H1 (cell line): ENCODE results near the gene MX1. TPM values are rescaled to one million over a fixed set of nuclear protein-coding genes. Genes with fewer than 3 reads are reported as not detected.

Experiments
- CTCF ChIA-PET: fragments of 300-600 bp; sonication (Branson Sonifier 250); formaldehyde crosslinking; loops from one replicate; lab custom pipeline; 2021; ENCODE audit not compliant: partially characterized antibody; lab: Charles Lee
- POLR2A ChIA-PET: fragments of 300-600 bp; sonication (Branson Sonifier 250); formaldehyde crosslinking; loops from one replicate; lab custom pipeline; 2021; ENCODE audit warnings: inconsistent platforms; ENCODE audit not compliant: partially characterized antibody; lab: Charles Lee
- DNase-seq, 2 experiments: peaks; one replicate each; pipeline versions ENCODE4 v3.0.0 to v3.0.0-alpha.2; 2010 to 2022; ENCODE audit warnings: low spot score in 2 of 2, low read depth in 1 of 2, mixed read lengths in 1 of 2
- FAIRE-seq: peaks from 2 replicates; lab custom pipeline; 2011; peaks lifted over from hg19 to GRCh38; lab: Jason Lieb, UNC
- H2AFZ ChIP-seq: 2 replicates; pipeline ENCODE4 v1.8.1; 2012; ENCODE audit warnings: low read length, inconsistent platforms
- H2AK5ac ChIP-seq: 2 replicates; pipeline ENCODE4 v1.6.1; 2013; ENCODE audit warnings: low read depth, low read length
- H2BK120ac ChIP-seq: replicated peaks from 2 replicates; pipeline ENCODE3; 2013; ENCODE audit warnings: low read depth, low read length, inconsistent platforms
- H2BK12ac ChIP-seq: 2 replicates; pipeline ENCODE4 v1.6.1; 2013; ENCODE audit warnings: low read depth, low read length
- H2BK15ac ChIP-seq: 2 replicates; pipeline ENCODE4 v1.6.1; 2013; ENCODE audit warnings: low read length
- H2BK20ac ChIP-seq: 2 replicates; pipeline ENCODE4 v1.6.1; 2013; ENCODE audit warnings: low read length
- H2BK5ac ChIP-seq: 2 replicates; pipeline ENCODE4 v1.6.1; 2013; ENCODE audit warnings: low read depth, low read length
- H3K14ac ChIP-seq: 2 replicates; pipeline ENCODE4 v1.6.1; 2013; ENCODE audit warnings: inconsistent platforms; ENCODE audit not compliant: insufficient read length
- H3K18ac ChIP-seq: 2 replicates; pipeline ENCODE4 v1.6.1; 2013; ENCODE audit warnings: low read length; ENCODE audit errors: extremely low read depth
- H3K23ac ChIP-seq: 2 replicates; pipeline ENCODE4 v1.6.1; 2013; ENCODE audit warnings: inconsistent platforms; ENCODE audit not compliant: insufficient read length
- H3K23me2 ChIP-seq: 2 replicates; pipeline ENCODE4 v1.6.1; 2013; ENCODE audit warnings: low read depth, low read length
- H3K27ac ChIP-seq: 2 replicates; pipeline ENCODE4 v1.6.1; 2011; ENCODE audit warnings: low read depth, low read length, inconsistent platforms
- H3K27me3 ChIP-seq, 4 experiments: replicated peaks in 1 of 4; 1 replicate in 1 of 4; 2 replicates in 3 of 4; pipeline versions ENCODE4 v1.6.1 to v1.8.1; 2011 to 2013; ENCODE audit warnings: low read length in 3 of 4, mild to moderate bottlenecking in 3 of 4, inconsistent platforms in 2 of 4, mixed read lengths in 2 of 4, moderate library complexity in 1 of 4; ENCODE audit not compliant: control insufficient read depth in 3 of 4, insufficient read depth in 3 of 4; ENCODE audit errors: extremely low read depth in 1 of 4
- H3K36me3 ChIP-seq, 4 experiments: 2 replicates each; pipeline versions ENCODE4 v1.6.1 to v1.8.1; 2011 to 2013; ENCODE audit warnings: mild to moderate bottlenecking in 4 of 4, low read length in 3 of 4, moderate library complexity in 2 of 4, control low read depth in 1 of 4, inconsistent platforms in 1 of 4; ENCODE audit not compliant: insufficient read depth in 4 of 4, control insufficient read depth in 2 of 4
- H3K4ac ChIP-seq: replicated peaks from 2 replicates; pipeline ENCODE3; 2013; ENCODE audit warnings: low read length, low read depth, mixed read lengths, inconsistent platforms; ENCODE audit not compliant: insufficient read length
- H3K4me1 ChIP-seq, 4 experiments: replicated peaks in 1 of 4; 1 replicate in 1 of 4; 2 replicates in 3 of 4; pipeline versions ENCODE4 v1.6.1 to v1.8.1; 2011 to 2013; ENCODE audit warnings: low read length in 3 of 4, inconsistent platforms in 2 of 4, mixed read lengths in 1 of 4; ENCODE audit not compliant: insufficient read depth in 4 of 4, control insufficient read depth in 3 of 4
- H3K4me2 ChIP-seq, 2 experiments: 2 replicates each; pipeline versions ENCODE4 v1.6.1 to v1.8.1; 2011 to 2013; ENCODE audit warnings: low read depth in 2 of 2, low read length in 2 of 2, control low read depth in 1 of 2, inconsistent platforms in 1 of 2, mild to moderate bottlenecking in 1 of 2; ENCODE audit not compliant: insufficient read depth in 1 of 2
- H3K4me3 ChIP-seq, 4 experiments: fragments of 200-600, 300-600 bp in 1 of 4; sonication (generic), shearing (Covaris generic), sonication (Bioruptor Twin) in 1 of 4; 2 replicates each; pipeline versions ENCODE4 v1.5.1 to v1.8.1; 2011 to 2016; ENCODE audit warnings: low read length in 4 of 4, low read depth in 3 of 4, control low read depth in 2 of 4, inconsistent platforms in 2 of 4, mild to moderate bottlenecking in 2 of 4, mixed read lengths in 1 of 4, moderate library complexity in 1 of 4; ENCODE audit not compliant: insufficient read depth in 2 of 4; ENCODE audit errors: extremely low read depth in 1 of 4
- H3K56ac ChIP-seq: replicated peaks from 2 replicates; pipeline ENCODE3; 2013; ENCODE audit warnings: low read depth, mild to moderate bottlenecking, mixed read lengths, low read length, inconsistent platforms; ENCODE audit not compliant: insufficient read length
- H3K79me1 ChIP-seq: 2 replicates; pipeline ENCODE4 v1.6.1; 2013; ENCODE audit warnings: low read depth, low read length, control low read depth
- H3K79me2 ChIP-seq, 2 experiments: 2 replicates each; pipeline versions ENCODE4 v1.6.1 to v1.8.1; 2012 to 2013; ENCODE audit warnings: low read length in 2 of 2, mild to moderate bottlenecking in 2 of 2, inconsistent platforms in 1 of 2; ENCODE audit not compliant: insufficient read depth in 2 of 2, control insufficient read depth in 1 of 2
- H3K9ac ChIP-seq, 4 experiments: replicated peaks in 1 of 4; 1 replicate in 1 of 4; 2 replicates in 3 of 4; pipeline versions ENCODE4 v1.6.1 to v1.8.1; 2011 to 2013; ENCODE audit warnings: low read depth in 3 of 4, low read length in 3 of 4, control low read depth in 2 of 4, mild to moderate bottlenecking in 2 of 4, moderate library complexity in 2 of 4, inconsistent platforms in 1 of 4; ENCODE audit errors: extremely low read depth in 1 of 4
- H3K9me3 ChIP-seq, 2 experiments: 2 replicates each; pipeline versions ENCODE4 v1.6.1 to v1.8.1; 2012 to 2013; ENCODE audit warnings: mild to moderate bottlenecking in 2 of 2, moderate library complexity in 2 of 2, control low read depth in 1 of 2, inconsistent platforms in 1 of 2, low read depth in 1 of 2, low read length in 1 of 2, mixed read lengths in 1 of 2; ENCODE audit not compliant: insufficient read depth in 2 of 2
- H4K20me1 ChIP-seq, 2 experiments: replicated peaks in 1 of 2; 2 replicates each; pipeline versions ENCODE3 to v1.8.1; 2011 to 2013; ENCODE audit warnings: inconsistent platforms in 2 of 2, low read length in 2 of 2, mild to moderate bottlenecking in 1 of 2; ENCODE audit not compliant: insufficient read depth in 2 of 2, control insufficient read depth in 1 of 2
- H4K5ac ChIP-seq: 2 replicates; pipeline ENCODE4 v1.6.1; 2013; ENCODE audit warnings: low read length, low read depth, mixed read lengths, inconsistent platforms; ENCODE audit not compliant: insufficient read length
- H4K8ac ChIP-seq: 2 replicates; pipeline ENCODE4 v1.8.0; 2013; ENCODE audit warnings: mild to moderate bottlenecking, moderate library complexity, low read length, inconsistent platforms; ENCODE audit not compliant: insufficient read depth; ENCODE audit errors: extremely low read depth
- H4K91ac ChIP-seq: replicated peaks from 2 replicates; pipeline ENCODE3; 2013; ENCODE audit warnings: low read length, mixed read lengths, inconsistent platforms; ENCODE audit not compliant: insufficient read length
- BACH1 ChIP-seq: IDR thresholded peaks from 2 replicates; pipeline ENCODE4 v1.6.1; 2012; ENCODE audit warnings: low read length, improper control_type of control experiment
- CHD2 ChIP-seq: IDR thresholded peaks from 2 replicates; pipeline ENCODE4 v1.6.1; 2012; ENCODE audit warnings: low read length, improper control_type of control experiment
- EGR1 ChIP-seq: IDR thresholded peaks from 2 replicates; pipeline ENCODE4 v1.6.1; 2011; ENCODE audit warnings: low read depth, low read length, borderline replicate concordance
- EP300 ChIP-seq, 2 experiments: IDR thresholded peaks; 1 replicate in 1 of 2; 2 replicates in 1 of 2; pipeline ENCODE4 v1.6.1; 2011 to 2012; ENCODE audit warnings: low read depth in 2 of 2, low read length in 2 of 2, mild to moderate bottlenecking in 2 of 2, borderline replicate concordance in 1 of 2, inconsistent platforms in 1 of 2, moderate library complexity in 1 of 2
- JUN ChIP-seq: IDR thresholded peaks from 2 replicates; pipeline ENCODE4 v1.6.1; 2011; ENCODE audit warnings: low read depth, mild to moderate bottlenecking, improper control_type of control experiment, low read length
- RFX5 ChIP-seq: IDR thresholded peaks from 2 replicates; pipeline ENCODE4 v1.6.1; 2011; ENCODE audit warnings: low read depth, low read length, improper control_type of control experiment, borderline replicate concordance
- SIN3A ChIP-seq, 2 experiments: IDR thresholded peaks in 1 of 2; conservative IDR thresholded peaks in 1 of 2; 2 replicates each; pipeline ENCODE4 v1.6.1; 2011 to 2012; ENCODE audit warnings: low read length in 2 of 2, improper control_type of control experiment in 1 of 2, low read depth in 1 of 2, mild to moderate bottlenecking in 1 of 2
- TAF1 ChIP-seq: IDR thresholded peaks from 2 replicates; pipeline ENCODE4 v1.6.1; 2011; ENCODE audit warnings: mild to moderate bottlenecking, low read depth, low read length
- TBP ChIP-seq: IDR thresholded peaks from 2 replicates; pipeline ENCODE4 v1.6.1; 2011; ENCODE audit warnings: low read depth, low read length, improper control_type of control experiment
- WGBS, 2 experiments: shearing (Covaris generic) in 1 of 2; methylation state at CpG; one replicate each; pipeline versions ENCODE4 v1.1.6 to v1.1.7; 2013 to 2015; ENCODE audit warnings: low lambda C conversion rate in 2 of 2, mixed read lengths in 2 of 2, inconsistent platforms in 1 of 2, low coverage in 1 of 2, missing lambda C conversion rate in 1 of 2; ENCODE audit not compliant: insufficient replicate concordance in 2 of 2, insufficient coverage in 1 of 2, insufficient read length in 1 of 2; ENCODE audit errors: extremely low coverage in 1 of 2, missing lambda C conversion rate in 1 of 2; 5-methylcytosine and 5-hydroxymethylcytosine counted together
- polyA plus RNA-seq, 7 experiments: library from polyadenylated mRNA; depleted of rRNA in 3 of 7; stranded (reverse) in 5 of 7; unstranded in 2 of 7; fragments of >200 nt in 5 of 7; fragments of 200-250 nt in 2 of 7; gene quantifications; 1 replicate in 5 of 7; 2 replicates in 1 of 7; 4 replicates in 1 of 7; pipeline versions ENCODE4 v1.2.1 to v1.2.3, GENCODE V29; 2011 to 2013; ENCODE audit warnings: missing spikeins in 2 of 7, mixed read lengths in 2 of 7
- total RNA-seq: library from RNA; stranded (reverse); fragmentation: NEBNext Ultra II Directional; extraction: Animal tissue kit (Norgen Biotek cat#: 25700); gene quantifications from 2 replicates; pipeline ENCODE4 v1.2.1, GENCODE V29; 2021
- TF ChIP-seq, protein P1 (sequence below): IDR thresholded peaks from 2 replicates; pipeline ENCODE4 v1.6.1; 2012; ENCODE audit warnings: inconsistent platforms
- TF ChIP-seq, protein P2 (sequence below): IDR thresholded peaks from 2 replicates; pipeline ENCODE4 v1.6.1; 2011; ENCODE audit warnings: low read length, improper control_type of control experiment

MX1 gene
- total and polyA plus RNA-seq, 2 of the 8 experiments (the other 6 are each of a cell fraction or from before 2014, with no cell fraction given): 3.8 to 5.7 TPM

DNA sequence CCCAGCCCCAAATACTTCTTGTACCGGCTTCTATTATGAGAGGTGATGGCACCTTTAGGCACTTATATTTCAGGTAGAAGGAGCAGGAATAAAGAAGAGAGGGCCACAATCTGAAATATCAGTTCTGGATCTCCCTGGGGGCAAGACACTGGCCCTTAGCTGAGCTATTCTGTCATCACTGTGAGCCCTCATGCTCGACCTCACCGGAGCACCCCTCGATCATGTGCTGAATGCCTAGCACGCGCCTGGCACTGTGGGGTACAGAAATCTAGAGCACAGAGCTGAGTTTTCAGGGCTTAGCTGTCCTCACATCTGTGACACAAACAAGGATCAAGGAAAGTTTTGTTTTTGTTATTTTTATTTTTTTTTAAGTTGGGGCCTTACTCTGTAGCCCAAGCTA, 7.6 kb upstream of the MX1 start:
- ChIA-PET POLR2A (interaction anchor here (0.8 kb wide), 1 partner anchor 89 kb away, joined by 3 read pairs; the partner anchor contains the start of gene TMPRSS2), CTCF (interaction anchor here (0.7 to 2.3 kb wide), 6 partner anchors 22 to 193 kb away, joined by 3 to 11 read pairs (median 4); partner anchors contain the start of gene FAM3B)
- no peak for FAIRE-seq
- Histone ChIP-seq H2BK5ac (no peak overlapping the region), H4K20me1 (no peaks in the 10 kb centered on the region), H3K4me3 (no peak overlapping the region), H3K4me2 (no peak overlapping the region; a peak in 1 of 4 replicates), H4K8ac (no peak overlapping the region), H3K79me1 (no peaks in the 10 kb centered on the region), H3K18ac (0 out of 2 replicates have a peak overlapping the region, but pooled peaks have one; percentile 40), H2BK120ac (no peak overlapping the region), H2BK12ac (peak overlapping the region; percentile 78; the same call in 1 of the 2 replicates), H3K79me2 (no peaks in the 10 kb centered on the region), H3K9me3 (no peaks in the 10 kb centered on the region; a peak in 2 of 4 replicates), H4K91ac (no peak overlapping the region), H2BK15ac (no peak overlapping the region), H3K27me3 (peaks cover 0 to 3% (median 0%) of the 10 kb centered on the region in 4 experiments; a peak in 2 of 7 replicates), H3K14ac (peak overlapping the region; percentile 14), H3K23ac (no peak overlapping the region), H2AK5ac (no peak overlapping the region), H4K5ac (no peak overlapping the region), H3K4ac (no peak overlapping the region), H3K56ac (no peak overlapping the region), H3K23me2 (peaks cover 6% of the 10 kb centered on the region; the same call in 1 of the 2 replicates), H3K27ac (no peak overlapping the region), H2BK20ac (peak overlapping the region; percentile 48; the same call in 1 of the 2 replicates), H3K9ac (no peak overlapping the region), H3K36me3 (no peaks in the 10 kb centered on the region), H2AFZ (no peak overlapping the region), H3K4me1 (peaks cover 9 to 15% (median 11%) of the 10 kb centered on the region in 4 experiments; a peak in 6 of 7 replicates)
- DNase-seq: no peak
- WGBS, 2 experiments: 93% methylated on average over 6 of the region's 6 CpGs; no CpG with 5 or more reads in 1 of the 2 experiments
- no peak for TF ChIP-seq TAF1
- TF ChIP-seq TBP: no peak
- TF ChIP-seq EGR1: no peak
- no peak for TF ChIP-seq RFX5
- TF ChIP-seq, protein P1, sequence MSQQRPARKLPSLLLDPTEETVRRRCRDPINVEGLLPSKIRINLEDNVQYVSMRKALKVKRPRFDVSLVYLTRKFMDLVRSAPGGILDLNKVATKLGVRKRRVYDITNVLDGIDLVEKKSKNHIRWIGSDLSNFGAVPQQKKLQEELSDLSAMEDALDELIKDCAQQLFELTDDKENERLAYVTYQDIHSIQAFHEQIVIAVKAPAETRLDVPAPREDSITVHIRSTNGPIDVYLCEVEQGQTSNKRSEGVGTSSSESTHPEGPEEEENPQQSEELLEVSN: no peak
- no peak for TF ChIP-seq BACH1
- no peak for TF ChIP-seq EP300 (IDR thresholded peaks at IDR 0.05; ENCODE audit: borderline replicate concordance in 1 of 2, low read depth in 2 of 2, low read length in 2 of 2)
- TF ChIP-seq JUN: no peak
- TF ChIP-seq SIN3A (conservative IDR thresholded peaks at IDR 0.05 in 1 of 2, IDR thresholded peaks at IDR 0.05 in 1 of 2; ENCODE audit: low read depth in 1 of 2, low read length in 2 of 2): no peak
- TF ChIP-seq, protein P2, sequence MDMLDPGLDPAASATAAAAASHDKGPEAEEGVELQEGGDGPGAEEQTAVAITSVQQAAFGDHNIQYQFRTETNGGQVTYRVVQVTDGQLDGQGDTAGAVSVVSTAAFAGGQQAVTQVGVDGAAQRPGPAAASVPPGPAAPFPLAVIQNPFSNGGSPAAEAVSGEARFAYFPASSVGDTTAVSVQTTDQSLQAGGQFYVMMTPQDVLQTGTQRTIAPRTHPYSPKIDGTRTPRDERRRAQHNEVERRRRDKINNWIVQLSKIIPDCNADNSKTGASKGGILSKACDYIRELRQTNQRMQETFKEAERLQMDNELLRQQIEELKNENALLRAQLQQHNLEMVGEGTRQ: no peak
- no peak for TF ChIP-seq CHD2
